HG03064 (cell line): ENCODE data around the gene NPEPL1.

Experiments
- ATAC-seq: cut with Tn5 transposase; IDR thresholded peaks from one replicate; pipeline ENCODE4 v1.9.1; 2021; ENCODE audit warnings: low read depth; ENCODE audit not compliant: unreplicated experiment

Gene NPEPL1

DNA sequence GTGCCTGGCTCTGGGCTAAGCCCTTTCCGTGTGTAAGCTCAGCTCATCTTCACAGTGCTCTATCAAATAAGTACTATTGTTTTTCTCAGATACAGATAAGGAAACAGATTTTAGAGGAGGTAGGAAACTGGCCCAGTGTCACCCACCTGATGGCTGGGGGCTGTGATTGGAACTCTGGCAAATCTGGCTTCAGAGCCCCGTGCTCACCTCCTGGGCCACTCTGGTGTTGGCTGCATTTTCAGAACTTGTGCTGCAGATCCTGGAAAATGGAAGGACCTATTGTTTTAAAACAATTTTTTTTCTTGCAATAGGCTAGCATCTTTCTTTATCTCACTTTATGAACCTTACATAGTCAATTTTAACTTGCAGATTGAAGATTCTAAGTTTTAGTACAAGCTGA is 35.8 kb upstream of the NPEPL1 start:
- no peak for ATAC-seq

DNA sequence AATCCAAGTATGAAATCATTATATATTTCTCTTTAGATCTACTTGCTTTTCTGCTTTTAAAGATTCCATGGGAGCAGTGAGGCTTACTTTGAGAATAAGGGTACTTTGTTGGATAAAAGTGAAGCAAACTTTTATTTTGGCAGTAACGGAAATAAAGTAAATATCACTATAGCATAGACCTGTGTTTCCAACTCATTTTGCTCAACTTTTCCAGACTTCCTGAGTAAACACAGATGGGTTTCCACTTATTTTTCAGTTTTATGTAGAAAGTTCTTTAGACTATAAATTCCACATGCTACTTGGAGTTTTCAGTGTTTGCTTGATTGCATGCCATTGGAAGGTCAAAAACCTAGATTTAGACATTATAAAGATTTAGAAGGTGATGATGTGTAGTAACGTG is 35.3 kb upstream of the NPEPL1 start:
- no peak for ATAC-seq

DNA sequence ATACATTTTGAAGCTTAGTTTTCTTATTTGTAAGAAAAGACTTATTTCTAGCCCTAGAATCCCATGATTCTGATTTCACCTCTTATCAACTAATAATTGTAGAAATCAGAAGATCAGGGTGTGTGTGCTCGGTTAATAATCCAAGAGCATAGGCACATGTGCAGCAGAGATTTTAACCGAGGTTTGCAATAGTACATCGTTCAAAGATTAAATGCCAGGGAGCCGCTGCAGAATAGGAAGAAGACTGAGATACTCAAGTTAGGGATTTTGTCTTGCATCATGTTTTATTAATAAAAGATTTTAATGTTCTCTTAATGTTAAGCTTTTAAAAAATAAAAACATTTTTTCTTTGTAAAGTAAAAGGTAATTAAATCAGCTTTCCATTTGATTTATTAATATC is 34.6 kb upstream of the NPEPL1 start:
- no peak for ATAC-seq

DNA sequence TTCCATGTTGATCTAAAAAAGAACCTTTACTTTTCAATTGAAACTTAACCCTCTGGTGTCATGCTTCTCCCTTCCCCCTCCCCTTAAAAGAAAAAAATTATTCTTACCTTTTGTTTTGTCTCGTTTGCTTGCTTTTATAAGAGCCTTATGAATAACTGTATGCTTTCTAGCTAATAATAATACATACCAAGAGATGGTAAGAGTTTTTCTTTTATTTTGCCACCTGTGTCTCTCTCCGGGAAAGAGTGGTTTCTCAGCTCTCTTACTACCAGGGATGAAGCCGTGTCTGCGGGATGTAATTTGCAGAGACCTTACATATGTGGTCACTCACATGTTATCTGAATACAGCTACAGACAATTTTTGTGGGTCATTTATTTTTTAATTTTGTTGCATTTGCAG is 33.8 kb upstream of the NPEPL1 start:
- ATAC-seq = no peak

DNA sequence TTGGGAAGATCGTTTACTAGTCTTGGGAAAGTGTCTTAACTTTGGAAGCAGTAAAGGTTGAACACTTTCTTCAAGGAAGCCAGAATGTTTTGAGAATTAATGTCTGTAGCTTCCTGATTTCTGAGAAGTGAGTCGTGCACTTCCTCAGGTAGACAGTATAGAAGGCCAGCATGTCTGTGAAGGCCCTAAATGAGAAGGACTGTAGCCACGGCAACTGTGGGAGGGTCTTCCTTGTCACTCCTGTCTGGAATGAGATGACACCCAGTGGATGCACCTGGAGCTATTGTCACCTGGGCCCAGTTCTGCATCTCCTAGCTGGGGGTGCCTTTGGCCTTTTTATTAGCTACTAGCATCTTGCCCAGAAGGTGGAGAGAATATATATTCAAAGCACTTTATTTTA is 32.8 kb upstream of the NPEPL1 start:
- no peak for ATAC-seq

DNA sequence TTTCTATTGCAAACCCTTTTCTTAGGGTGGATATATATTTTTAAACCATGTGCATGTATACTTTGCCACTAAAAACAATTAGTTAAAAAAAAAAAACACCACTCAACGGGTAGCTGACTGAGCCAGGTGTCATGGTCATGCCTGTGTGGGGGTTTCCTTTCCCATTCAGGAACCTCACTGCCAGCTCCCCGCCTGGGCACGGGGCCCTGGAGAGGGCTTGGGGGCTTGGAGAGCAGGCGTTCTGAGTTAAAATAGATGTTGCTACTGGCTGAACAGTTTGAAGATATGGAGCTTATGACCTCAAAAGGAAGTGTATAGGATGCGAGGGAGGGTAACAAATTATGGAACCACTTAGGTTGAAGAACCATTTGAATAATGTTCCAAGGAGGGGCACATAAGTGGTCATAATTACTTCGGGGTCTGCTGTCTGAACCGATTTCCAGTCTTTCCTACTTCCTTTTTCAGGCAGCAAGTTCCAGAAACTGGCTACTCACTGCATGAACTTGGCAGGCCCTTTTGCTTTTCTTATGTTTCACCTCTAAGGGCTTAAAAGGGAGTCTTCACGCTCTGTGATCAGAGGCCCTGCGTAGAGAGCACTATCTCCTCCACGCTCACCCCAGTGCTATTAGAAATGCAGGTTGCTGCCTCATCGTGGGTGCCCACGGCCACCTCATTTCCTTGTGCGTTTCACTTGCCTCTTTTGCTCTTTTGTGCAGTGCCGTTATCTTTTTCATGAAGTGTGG is 31.6 kb upstream of the NPEPL1 start:
- ATAC-seq = no peak

DNA sequence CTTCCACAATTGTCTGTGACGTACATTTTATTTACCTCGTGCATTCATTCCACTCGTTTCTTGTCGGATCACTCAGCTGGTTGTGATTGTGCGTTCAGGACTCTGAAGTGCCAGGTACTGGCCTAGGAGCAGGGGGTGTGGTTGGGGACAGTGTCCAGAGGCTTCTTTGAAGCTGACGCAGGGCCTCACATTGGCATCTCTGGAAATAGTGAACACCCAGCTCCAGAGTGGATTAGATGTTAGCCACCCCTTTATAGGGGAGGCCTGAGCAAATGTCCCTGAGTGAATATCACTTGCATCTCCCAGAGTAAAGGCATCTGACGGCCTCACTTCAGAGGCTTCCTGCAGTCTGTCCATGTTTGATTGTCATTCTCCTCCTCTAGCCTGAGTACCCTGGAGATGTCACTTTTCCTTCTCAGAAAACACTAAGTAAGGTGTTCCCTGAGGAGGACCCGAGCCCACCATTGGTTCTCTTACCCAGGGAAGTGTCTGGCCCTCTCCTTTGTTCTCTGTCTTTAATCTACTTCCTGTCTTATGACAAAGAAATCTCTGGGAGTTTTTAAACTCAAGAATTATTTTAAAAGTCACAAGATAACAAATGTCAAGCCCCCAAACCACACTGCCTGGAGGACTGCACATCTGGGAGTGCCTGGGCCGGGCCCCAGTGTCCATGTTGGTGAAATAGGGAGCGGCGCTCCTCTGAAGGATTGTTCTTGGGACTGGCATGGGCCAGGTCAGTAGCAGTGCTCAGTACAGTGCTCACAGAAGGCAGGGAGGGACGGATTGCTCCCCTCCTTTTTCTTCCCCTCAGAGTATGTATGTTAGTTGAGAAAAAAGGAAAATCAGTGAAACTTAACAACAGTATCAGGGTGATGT is 30.8 kb upstream of the NPEPL1 start:
- ATAC-seq = no peak

DNA sequence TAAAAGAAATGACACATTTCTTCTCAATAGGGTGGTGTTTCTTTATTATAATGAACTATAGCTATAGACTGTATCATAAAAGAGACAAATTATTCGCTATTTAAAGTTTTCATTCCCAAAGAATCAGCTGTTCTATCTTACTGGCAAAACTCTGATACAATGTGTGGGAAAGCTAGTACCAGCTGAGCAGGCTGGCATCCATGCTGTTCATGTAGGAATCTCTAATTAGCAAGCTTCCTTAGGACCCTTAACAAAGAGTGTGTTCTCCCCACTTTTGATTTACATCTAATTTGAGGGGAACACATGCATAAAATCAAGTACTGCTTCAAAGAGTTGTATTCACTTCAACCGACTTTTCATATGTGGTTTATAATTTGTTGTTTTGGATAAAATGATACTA is 28.3 kb upstream of the NPEPL1 start:
- no peak for ATAC-seq

DNA sequence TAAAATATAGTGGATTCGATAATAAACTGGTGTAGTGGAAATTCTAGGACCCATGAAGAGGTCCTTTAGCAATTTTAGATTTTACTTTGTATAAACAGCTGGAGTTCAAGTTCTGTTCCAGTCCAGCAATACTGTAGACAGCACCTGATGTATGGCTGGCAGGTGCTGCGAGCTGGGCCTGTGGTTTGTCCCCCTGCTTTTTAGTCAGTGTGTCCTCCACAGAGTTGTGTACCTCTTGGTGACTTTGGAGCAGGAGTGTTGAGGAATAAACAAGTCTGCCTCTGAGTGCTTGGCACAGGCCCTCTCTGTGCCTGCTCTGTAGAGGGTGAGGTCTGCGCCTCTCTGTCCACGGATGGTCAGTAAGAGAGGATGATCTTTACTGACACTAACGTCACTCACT is 27.7 kb upstream of the NPEPL1 start:
- no peak for ATAC-seq

DNA sequence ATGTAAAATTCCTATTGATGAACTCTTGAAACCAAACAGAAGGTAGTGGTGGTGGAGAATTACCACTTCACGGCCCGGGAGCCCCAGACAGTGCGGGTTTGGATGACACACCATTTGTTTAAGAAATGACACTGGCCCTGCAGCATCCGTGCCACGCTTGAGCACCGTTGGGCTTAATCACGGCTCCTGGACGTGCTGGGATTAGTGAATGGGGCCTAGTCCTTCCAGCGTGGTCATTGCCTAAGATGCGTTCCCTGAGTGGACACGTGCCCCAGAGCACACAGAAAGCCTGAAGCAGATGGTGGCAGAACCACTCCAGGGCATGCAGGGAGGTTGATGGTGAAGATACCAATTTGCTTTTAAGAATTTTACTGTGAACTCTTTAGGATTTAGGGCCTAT is 27.0 kb upstream of the NPEPL1 start:
- no peak for ATAC-seq

DNA sequence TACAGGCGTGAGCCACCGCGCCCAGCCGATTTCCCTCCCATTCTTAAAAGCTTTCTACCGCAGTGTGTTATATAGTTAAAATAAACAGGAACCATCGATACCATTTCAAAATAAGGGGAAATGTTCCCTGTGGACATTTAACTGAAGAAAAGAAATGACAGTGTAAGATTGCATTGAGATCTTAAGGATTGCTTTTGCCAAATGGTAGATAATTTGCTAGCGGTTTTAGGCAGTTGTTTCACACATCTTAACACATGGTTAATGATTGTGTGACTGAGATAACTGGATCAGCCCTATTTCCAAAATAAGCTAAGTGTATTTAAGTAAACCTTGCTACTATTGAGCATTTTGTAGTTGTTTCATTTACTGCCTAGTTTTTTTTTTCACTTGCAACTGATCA is 25.9 kb upstream of the NPEPL1 start:
- no peak for ATAC-seq

DNA sequence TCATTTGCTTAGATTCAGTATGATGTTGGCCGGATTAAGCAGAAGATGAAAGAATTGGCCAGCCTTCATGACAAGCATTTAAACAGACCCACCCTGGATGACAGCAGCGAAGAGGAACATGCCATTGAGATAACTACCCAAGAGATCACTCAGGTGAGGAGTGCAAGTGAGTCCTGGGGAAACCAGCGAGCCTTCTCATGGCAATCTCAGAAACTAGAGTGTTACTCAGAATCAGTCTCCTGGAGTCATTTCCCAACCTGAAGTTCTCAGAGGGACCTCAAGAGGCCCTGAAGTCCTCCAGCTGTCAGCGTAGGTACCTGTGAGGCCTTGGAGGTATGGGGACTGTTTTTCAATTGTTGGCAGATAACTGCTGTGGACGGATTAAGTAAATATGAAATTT is 24.6 kb upstream of the NPEPL1 start:
- no peak for ATAC-seq

DNA sequence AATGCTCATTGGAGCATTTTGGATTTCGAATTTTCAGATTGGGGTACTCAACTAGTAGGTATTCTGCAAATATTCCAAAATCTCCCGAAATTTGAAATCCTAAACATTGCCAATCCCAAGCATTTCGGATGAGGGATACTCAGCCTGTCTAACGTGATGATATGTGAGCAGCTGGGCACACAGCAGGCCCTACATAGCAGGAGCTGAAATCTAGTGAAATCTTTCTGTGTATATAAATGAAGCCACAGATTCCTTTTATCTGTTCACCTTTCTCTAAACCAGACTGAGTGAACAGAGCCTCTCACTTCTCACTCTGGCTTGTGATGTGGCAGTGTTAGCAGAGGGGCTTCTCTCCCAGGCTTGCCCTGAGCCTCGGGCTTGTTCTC is 23.7 kb upstream of the NPEPL1 start:
- ATAC-seq = no peak

DNA sequence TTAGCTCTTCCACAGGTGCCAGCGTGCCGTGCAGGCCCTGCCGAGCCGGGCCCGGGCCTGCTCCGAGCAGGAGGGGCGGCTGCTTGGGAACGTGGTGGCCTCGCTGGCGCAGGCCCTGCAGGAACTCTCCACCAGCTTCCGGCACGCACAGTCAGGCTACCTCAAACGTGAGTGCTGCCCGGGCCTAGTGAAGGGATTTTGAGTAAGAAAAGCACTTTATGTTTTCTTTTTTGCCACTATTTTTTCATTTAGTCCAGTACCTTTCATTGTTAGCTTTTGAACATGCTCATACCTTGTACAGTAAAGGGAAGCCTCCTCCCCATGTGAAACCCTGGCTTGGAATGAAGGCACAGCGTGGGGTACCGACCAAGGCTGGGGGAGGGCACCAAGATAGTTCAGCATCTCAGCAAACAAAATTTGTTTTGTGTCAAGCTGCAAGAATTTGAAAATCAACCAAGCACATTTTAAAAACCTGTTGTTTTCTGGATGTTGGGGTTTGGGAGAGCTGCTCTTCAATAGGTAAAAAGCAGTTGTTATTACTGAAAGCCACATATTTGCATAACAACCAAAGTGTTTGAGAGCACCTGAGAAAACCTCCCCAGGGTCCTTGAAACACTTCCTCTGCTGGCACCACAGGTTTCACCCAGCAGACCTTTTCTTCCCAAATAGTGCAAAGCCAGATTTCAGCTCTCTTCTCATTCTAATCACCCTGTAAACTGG is 23.2 kb upstream of the NPEPL1 start:
- no peak for ATAC-seq

DNA sequence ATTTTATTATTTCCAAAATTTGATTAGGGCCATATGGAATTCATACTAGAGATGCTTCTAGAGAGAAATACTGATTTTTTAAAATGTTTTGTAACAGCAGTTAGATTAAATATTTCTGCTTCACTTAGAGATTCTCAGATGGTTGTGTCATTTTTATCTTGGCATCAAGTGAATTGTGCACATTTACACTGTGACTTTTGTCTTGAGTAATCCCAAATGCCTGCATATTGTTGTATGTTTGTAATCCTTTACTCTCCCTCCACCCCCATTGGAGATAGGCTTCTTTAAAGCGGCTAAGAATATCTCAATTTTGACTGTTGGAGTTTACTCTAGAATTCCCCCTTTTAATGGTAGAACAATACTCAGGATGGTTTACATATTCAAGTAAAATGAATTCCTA is 22.5 kb upstream of the NPEPL1 start:
- no peak for ATAC-seq

DNA sequence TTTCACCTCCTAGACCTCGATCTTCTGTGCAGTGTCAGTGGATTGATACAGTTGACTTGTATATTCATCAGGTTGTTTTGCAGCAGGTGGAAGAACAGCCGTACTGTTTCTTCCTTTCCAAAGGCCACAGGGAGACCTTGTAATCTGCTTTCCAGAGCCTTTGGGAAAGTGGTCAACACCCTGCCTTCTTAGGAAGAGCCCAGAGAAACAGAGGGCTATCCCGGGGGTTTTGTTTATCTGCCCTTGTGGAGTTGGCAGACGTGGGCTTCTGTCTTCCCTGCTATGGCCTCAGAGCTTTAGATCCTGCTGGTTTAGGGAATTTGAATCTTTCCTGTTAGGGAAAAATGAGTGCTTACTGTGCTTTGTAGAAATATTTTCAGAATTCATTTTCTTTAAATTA is 21.9 kb upstream of the NPEPL1 start:
- no peak for ATAC-seq

DNA sequence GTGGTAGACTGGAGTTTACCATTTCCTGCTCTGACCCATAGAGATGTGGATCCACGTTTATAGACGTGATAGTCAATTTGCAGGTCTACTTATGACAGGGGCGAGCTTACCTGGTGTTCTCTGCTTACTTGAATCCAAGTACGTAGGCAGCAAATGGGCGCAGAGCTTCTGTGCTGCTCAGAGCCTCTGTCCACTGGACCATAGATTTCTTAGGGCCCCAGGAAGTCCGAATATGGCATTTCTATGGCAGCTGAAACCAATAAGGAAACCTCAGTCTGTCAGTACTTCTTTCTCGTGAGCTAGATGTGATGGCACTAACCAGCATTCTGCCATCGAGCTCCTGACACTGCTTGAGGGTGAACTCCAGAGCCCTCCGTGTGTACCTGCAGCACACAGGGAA is 19.5 kb upstream of the NPEPL1 start:
- ATAC-seq = no peak

DNA sequence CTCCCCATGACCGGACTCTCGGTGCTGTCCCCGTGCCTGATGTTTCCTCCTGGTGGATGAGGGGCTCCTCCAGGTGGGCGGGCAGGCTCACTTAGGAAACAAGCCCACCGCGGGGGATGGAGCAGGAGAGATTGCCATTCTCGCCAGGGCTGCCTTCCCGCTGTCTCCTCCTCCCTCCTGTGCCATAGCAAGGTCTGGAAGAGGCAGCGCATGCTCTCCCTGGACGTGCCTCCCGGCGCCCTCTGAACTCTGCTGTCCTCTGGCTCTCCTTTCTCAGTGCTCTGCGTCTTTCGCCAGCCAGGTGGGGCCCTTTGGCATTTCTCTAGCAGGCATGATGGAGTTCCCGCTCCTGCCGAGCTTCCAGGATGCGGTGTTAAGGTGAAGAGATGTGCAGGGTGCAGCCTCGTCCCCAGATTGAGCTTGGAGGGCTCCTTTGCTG is 17.4 kb upstream of the NPEPL1 start:
- ATAC-seq = no peak

DNA sequence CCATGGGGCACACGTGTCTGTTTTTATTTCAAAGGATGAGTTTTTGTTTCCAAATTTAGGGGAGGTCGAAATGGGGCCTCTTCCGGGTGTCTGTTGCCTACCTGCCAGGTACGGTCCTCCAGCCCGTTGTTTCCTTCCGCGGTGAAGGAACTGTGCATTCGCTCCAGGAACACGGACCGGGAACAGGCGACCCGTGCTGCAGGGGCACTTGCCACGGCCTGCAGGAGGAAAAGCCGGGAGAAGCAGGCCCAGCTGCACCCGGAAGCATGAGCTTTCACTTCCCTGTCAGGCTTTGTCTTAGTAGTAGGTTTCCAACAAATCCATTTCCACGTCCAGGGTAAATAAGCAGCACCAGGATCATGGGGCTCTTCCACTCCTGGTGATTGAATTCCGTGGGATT is 17.0 kb upstream of the NPEPL1 start:
- no peak for ATAC-seq

DNA sequence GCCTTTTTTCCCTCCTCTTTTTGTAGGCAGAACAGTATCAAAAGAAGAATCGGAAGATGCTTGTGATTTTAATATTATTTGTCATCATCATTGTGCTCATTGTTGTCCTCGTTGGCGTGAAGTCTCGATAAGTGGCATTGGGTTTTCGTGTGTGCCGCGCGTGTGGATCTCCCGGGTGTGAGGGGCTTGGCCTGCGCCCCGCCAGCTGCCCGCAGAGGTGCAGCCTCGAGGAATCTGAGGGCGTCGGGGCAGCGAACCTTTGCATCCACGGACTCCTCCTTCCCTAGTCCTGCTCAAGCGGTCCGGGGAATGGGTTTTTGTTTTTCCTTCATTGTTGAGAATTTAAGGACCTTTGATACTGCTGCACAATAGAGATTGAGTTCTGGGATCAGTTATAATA is 16.4 kb upstream of the NPEPL1 start:
- ATAC-seq = no peak

DNA sequence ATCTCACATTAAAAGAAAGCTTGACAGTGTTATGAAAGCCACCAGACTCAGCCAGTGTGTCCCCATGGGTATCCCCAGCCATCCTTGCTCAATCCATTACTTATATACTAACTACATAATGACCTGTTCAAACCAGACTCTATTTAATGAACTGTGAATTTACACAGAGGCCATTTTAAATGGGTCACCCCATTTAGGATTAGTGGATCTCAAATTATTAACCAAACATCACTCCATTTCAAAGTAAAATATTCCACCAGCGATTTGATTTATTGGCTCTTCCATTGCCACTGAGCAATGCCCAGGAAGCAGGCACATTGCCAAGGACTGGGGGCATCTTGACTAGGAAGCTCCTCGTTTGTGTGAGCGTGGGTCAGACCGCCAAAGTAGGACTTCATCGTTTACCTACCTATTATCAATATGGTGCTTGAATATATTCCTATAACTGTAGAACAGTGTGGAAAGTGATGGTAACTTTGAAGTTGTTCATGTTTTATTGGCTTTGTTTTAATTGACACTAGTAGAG is 15.5 kb upstream of the NPEPL1 start:
- ATAC-seq = no peak
